Activated CD4-positive, alpha-beta memory T cell treated with anti-CD3 and anti-CD28 coated beads for 36 hours (primary cell): Measurements from ENCODE around the gene ZMIZ1. TPM values are rescaled to one million over a fixed set of nuclear protein-coding genes. Genes with fewer than 3 reads are reported as not detected.

Source experiments
- CTCF ChIA-PET: fragments of 350-600 bp; sonication (Branson Sonifier 250); formaldehyde crosslinking; loops from one replicate; lab custom pipeline; 2021; ENCODE audit warnings: antibody characterized with exemption, inconsistent platforms; lab: Charles Lee
- POLR2A ChIA-PET: fragments of 350-600 bp; sonication (Branson Sonifier 250); formaldehyde crosslinking; loops from one replicate; lab custom pipeline; 2021; ENCODE audit warnings: antibody characterized with exemption; lab: Charles Lee
- DNase-seq: peaks from one replicate; pipeline ENCODE4 v3.0.0-alpha.2; 2020
- H3K27ac Mint-ChIP-seq: one replicate; pipeline ENCODE4 v1.8.0; 2021; ENCODE audit warnings: mixed read lengths
- H3K27me3 Mint-ChIP-seq: one replicate; pipeline ENCODE4 v1.8.0; 2021; ENCODE audit warnings: mixed read lengths
- H3K36me3 Mint-ChIP-seq: one replicate; pipeline ENCODE4 v1.8.0; 2021; ENCODE audit warnings: mixed read lengths
- H3K4me1 Mint-ChIP-seq: one replicate; pipeline ENCODE4 v1.8.0; 2021; ENCODE audit warnings: low read depth, mixed read lengths
- H3K4me3 Mint-ChIP-seq: one replicate; pipeline ENCODE4 v1.8.0; 2021; ENCODE audit warnings: mild to moderate bottlenecking, mixed read lengths
- H3K9me3 Mint-ChIP-seq: one replicate; pipeline ENCODE4 v1.8.0; 2021; ENCODE audit warnings: mixed read lengths
- intact Hi-C: fragments of 100-400 bp; cut with micrococcal nuclease; formaldehyde crosslinking; loops from one replicate; pipeline ENCODE4 v1.15.1; 2023
- total RNA-seq, 2 experiments: library from RNA; stranded (reverse); gene quantifications; one replicate each; pipeline ENCODE4 v1.2.3, GENCODE V29; 2021

Gene ZMIZ1
- total RNA-seq, 2 experiments from 2014 or later: 28.5 to 29.2 TPM

DNA sequence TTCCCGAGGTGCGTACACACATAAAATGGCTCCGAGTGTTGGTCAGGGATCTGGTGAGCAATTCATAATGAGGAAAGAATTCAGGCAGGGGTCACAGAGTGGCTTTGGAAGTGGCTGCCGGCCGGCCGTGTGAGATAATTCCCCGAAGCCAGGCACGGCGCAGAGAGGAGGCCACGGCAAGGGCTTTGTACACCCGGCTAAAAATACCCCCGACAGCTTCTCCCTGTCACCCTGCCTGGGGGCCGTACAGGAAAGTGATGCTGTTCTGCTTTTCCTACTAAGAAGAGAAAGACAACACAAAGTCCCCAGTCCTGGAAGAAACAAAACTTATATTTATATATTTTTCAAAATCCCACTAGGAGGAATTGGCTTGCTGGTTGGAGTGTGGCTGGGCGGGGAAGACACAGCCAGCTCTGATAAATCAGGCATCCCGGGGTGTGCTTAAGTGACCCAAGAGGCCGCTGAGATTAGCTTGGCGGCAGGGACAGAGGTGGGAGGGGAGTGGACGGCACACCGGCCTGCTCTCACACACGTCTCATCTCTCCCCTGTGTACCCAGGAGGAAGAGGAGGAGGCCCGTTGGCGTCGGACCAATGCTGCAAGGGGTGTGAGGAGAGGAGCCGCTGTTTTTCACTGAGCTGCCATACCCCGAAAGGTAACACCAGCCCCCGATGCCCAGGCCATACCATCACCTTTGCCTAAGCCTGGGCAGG lies 70.5 kb downstream of the ZMIZ1 start:
- no peaks in the 10 kb centered on the region for H3K9me3 Mint-ChIP-seq
- no peak overlapping the region for H3K4me3 Mint-ChIP-seq
- intact Hi-C loops: no loop called here
- no peak for DNase-seq
- H3K27me3 Mint-ChIP-seq: no peaks in the 10 kb centered on the region
- H3K27ac Mint-ChIP-seq: no peak overlapping the region
- H3K4me1 Mint-ChIP-seq: peaks cover 34% of the 10 kb centered on the region
- CTCF ChIA-PET: no interaction called here
- H3K36me3 Mint-ChIP-seq: no peaks in the 10 kb centered on the region
- POLR2A ChIA-PET: no interaction called here

DNA sequence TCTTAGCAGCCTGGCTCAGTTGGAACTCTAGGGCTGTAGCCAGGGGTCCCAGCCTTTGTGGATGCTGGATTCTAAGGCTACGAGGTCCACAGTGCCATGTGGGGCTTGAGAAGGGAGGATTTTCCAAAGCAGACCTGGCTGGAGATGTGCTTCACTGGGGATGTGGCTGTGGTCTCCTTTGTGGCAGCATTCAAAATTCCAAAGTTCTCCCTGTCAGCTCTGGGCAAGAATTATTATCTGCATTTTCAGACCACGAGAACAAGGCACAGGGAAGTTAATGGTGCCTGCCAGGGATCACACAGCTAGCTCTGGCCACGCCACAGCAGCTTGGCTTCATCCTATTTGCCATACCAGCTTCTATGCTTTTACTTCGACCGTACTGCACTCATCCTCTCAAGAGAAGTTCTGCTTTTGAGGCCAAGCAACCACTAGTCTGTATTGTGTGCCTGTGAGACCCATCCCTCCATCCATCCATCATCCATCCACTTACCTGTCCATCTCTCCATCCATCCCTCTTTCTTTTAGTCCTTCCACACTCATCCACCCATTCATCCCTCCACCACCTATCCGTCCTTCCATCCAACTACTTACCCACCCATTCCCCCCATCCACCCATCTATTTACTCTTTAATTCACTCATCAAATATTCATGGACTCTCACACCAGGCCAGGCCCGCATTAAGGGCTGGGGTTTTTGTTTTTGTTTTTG lies 71.5 kb downstream of the ZMIZ1 start:
- Mint-ChIP-seq H3K27ac (no peak overlapping the region), H3K36me3 (no peaks in the 10 kb centered on the region), H3K27me3 (no peaks in the 10 kb centered on the region), H3K4me1 (peaks cover 43% of the 10 kb centered on the region), H3K9me3 (no peaks in the 10 kb centered on the region), H3K4me3 (no peak overlapping the region)
- DNase-seq: no peak
- ChIA-PET POLR2A (no interaction called here), CTCF (no interaction called here)
- intact Hi-C loops: no loop called here

DNA sequence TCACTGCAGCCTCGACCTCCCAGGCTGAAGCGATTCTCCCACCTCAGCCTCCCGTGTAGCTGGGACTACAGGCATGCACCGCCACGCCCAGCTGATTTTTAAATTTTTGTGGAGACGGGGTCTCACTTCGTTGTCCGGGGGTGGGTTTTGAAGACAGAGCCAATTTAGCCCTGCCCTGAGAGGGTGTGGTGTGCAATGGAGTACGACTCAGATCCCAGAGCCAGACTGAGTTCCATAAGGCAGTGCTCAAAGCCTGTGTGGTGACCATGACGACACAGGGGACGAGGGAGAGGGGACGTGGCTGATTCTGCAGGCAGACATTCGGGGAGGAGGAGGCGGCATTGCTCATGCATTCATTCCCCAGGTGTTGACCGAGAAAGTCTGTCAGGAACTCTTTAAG lies 72.1 kb downstream of the ZMIZ1 start:
- ChIA-PET CTCF (no interaction called here), POLR2A (no interaction called here)
- Mint-ChIP-seq H3K27ac (no peak overlapping the region), H3K9me3 (no peaks in the 10 kb centered on the region), H3K4me1 (peaks cover 44% of the 10 kb centered on the region), H3K27me3 (no peaks in the 10 kb centered on the region), H3K36me3 (no peaks in the 10 kb centered on the region), H3K4me3 (no peak overlapping the region)
- intact Hi-C loops: no loop called here
- DNase-seq: no peak

DNA sequence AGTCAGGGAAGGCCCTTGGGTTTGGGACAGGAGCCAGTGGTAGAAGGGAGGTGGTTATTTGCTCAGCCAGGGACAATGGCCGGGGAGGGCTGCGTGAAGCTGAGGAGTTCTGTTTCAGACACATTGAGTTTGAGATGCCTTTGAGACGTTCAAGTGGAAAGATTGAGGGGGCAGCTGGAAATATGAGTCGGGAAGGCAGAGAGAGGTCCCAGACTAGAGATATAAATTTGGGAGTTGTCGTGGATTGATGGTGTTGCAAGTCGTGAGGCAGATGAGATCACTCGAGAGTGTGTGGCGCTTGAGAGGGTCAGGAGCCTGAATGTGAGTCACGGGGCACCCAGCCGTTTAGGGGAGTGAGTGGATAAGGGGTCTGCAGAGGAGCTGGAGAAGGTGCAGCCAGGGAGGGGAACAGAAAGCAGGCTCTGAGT lies 73.3 kb downstream of the ZMIZ1 start:
- DNase-seq: no peak
- no peaks in the 10 kb centered on the region for H3K36me3 Mint-ChIP-seq
- H3K9me3 Mint-ChIP-seq: no peaks in the 10 kb centered on the region
- H3K4me3 Mint-ChIP-seq: no peak overlapping the region
- CTCF ChIA-PET: no interaction called here
- no peak overlapping the region for H3K27ac Mint-ChIP-seq
- POLR2A ChIA-PET: no interaction called here
- H3K27me3 Mint-ChIP-seq: no peaks in the 10 kb centered on the region
- intact Hi-C loops: no loop called here
- H3K4me1 Mint-ChIP-seq: peaks cover 39% of the 10 kb centered on the region

DNA sequence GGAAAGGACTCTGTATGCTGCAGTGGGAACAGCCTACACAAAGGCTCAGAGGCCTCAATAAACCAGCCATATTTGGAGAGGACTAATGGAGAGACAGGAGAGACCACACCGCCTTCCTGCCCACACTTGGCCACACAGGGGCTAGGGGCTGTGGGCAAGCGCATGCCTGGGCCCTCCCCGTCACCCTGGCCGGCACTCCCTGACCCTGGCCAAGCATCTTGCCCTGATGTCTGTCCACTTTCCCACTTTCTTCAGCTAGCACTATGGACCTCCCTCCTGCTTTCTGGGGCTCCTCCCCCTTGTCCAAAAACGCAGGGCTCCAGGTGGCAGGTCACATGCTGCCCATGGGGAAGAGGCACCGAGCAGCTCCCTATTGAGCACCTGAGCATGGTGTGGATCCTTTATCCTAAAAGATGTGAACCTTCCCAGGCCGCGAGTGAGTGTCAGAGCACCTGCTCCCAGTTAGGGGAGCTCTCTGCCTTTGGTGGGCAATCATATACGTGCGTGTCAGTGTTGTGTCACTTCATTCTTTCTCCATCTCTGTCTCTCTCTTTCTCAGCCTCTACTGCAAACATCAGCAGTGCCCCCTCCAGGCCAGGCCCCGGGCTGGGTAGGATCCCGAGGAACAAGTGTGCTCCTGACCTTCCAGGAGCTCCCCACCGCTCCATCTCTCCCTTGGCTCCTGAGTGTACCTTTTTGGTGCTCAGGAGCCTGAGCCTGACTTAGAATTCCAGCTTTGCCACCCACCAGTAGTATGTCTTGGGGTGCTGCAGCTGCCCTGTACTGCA lies 74.0 kb downstream of the ZMIZ1 start:
- H3K27ac Mint-ChIP-seq: no peak overlapping the region
- no peaks in the 10 kb centered on the region for H3K27me3 Mint-ChIP-seq
- intact Hi-C loops: no loop called here
- H3K36me3 Mint-ChIP-seq: no peaks in the 10 kb centered on the region
- H3K9me3 Mint-ChIP-seq: no peaks in the 10 kb centered on the region
- DNase-seq: no peak
- ChIA-PET CTCF (no interaction called here), POLR2A (interaction anchor here (1.1 kb wide), 1 partner anchor 9 kb away, joined by 3 read pairs; no protein-coding TSS in a partner anchor)
- H3K4me3 Mint-ChIP-seq: no peak overlapping the region
- H3K4me1 Mint-ChIP-seq: peaks cover 35% of the 10 kb centered on the region

GRCh38 chr10:79143879-79144278 lies 75.1 kb downstream of the ZMIZ1 start:
- POLR2A ChIA-PET: interaction anchor here (1.1 kb wide), 1 partner anchor 10 kb away, joined by 3 read pairs; no protein-coding TSS in a partner anchor
- DNase-seq: no peak
- intact Hi-C loops: no loop called here
- no peaks in the 10 kb centered on the region for H3K36me3 Mint-ChIP-seq
- H3K9me3 Mint-ChIP-seq: no peaks in the 10 kb centered on the region
- no peaks in the 10 kb centered on the region for H3K27me3 Mint-ChIP-seq
- H3K4me1 Mint-ChIP-seq: peaks cover 36% of the 10 kb centered on the region
- CTCF ChIA-PET: no interaction called here
- no peak overlapping the region for H3K27ac Mint-ChIP-seq
- no peak overlapping the region for H3K4me3 Mint-ChIP-seq

DNA sequence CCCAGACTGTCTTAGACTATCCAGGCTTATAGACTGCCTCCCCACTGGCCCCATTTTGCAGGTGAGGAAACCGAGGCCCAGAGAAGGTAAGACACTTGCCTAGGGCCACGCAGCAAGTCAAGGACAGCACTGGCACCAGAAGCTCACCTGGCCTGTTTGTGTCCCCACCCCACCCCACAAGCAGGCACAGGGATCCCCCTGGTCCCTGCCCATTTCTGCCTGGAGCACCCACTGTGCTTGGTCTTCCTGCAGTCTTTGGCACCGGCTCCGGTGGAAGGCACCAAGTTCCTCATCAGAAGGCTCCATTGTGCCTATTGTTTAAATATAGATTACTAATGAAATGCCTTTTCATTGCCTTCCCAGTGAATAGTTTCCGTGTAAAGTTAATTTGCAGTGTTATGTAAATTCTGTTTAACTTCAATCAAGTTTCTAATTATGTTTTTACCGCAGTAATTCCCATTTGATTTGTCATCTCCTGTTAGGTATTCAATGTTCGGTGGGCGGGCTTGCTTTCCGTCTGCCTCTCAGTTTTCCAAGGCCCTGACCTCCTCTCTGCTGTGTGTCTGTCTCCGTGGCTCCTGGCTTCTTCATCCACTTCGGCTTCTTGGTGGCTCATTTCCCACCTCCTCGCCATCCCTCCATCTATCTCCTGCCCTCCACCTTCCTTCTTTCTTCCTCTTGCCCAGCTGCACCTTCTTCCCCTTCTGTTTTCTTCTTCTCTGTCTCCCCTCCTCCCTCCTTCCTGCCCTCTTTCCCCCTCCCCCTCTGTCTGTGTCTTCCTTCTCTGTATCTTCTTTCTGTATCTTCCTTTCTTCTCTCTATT lies 75.8 kb downstream of the ZMIZ1 start:
- Mint-ChIP-seq H3K9me3 (no peaks in the 10 kb centered on the region), H3K36me3 (no peaks in the 10 kb centered on the region), H3K27ac (peak overlapping the region; percentile 31), H3K4me3 (no peak overlapping the region), H3K27me3 (no peaks in the 10 kb centered on the region), H3K4me1 (peaks cover 41% of the 10 kb centered on the region)
- DNase-seq: no peak
- POLR2A ChIA-PET: no interaction called here
- CTCF ChIA-PET: no interaction called here
- intact Hi-C loops: no loop called here

GRCh38 chr10:79145174-79145483 lies 76.4 kb downstream of the ZMIZ1 start:
- POLR2A ChIA-PET: no interaction called here
- Mint-ChIP-seq H3K27ac (no peak overlapping the region), H3K27me3 (no peaks in the 10 kb centered on the region), H3K36me3 (no peaks in the 10 kb centered on the region), H3K9me3 (no peaks in the 10 kb centered on the region), H3K4me3 (no peak overlapping the region), H3K4me1 (peaks cover 46% of the 10 kb centered on the region)
- CTCF ChIA-PET: no interaction called here
- intact Hi-C loops: no loop called here
- no peak for DNase-seq

- Mint-ChIP-seq H3K27ac (peak overlapping the region; percentile 30), H3K27me3 (no peaks in the 10 kb centered on the region), H3K4me1 (peaks cover 49% of the 10 kb centered on the region), H3K9me3 (no peaks in the 10 kb centered on the region), H3K4me3 (no peak overlapping the region), H3K36me3 (no peaks in the 10 kb centered on the region)
- ChIA-PET POLR2A (no interaction called here), CTCF (no interaction called here)
- DNase-seq: no peak
- intact Hi-C loops: no loop called here
Observed at GRCh38 chr10:79145517-79146470, 77.0 kb downstream of the ZMIZ1 start.

DNA sequence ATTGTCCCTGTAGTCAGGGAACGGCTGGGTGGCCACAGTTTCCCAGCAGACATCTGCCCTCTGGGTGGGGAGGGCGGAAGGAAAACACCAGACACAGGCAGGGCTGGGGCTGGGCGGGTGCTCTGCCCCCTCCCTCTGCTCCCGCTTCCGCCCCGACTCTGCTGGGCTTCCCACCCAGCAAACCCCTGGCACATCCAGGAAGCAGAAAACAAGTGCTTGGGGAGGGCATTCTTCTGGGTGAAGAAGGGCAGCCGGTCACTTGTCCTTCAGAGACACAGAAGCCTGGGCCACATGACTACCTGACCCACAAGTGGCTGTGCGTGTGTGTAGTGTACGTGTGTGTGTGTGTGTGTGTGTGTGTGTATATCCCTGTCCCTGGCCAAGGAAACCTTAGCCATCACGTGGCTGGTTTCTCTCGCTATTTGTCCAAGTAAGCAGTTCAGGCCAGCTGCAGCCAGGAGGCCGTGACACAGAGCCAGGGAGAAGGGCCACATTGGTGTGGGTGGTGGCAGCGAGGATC lies 77.9 kb downstream of the ZMIZ1 start:
- no peak overlapping the region for H3K4me3 Mint-ChIP-seq
- H3K27me3 Mint-ChIP-seq: no peaks in the 10 kb centered on the region
- POLR2A ChIA-PET: no interaction called here
- peak overlapping the region; percentile 30 for H3K27ac Mint-ChIP-seq
- peaks cover 49% of the 10 kb centered on the region for H3K4me1 Mint-ChIP-seq
- intact Hi-C loops: no loop called here
- H3K36me3 Mint-ChIP-seq: no peaks in the 10 kb centered on the region
- H3K9me3 Mint-ChIP-seq: no peaks in the 10 kb centered on the region
- peak; percentile 28 for DNase-seq
- CTCF ChIA-PET: no interaction called here

GRCh38 chr10:79147306-79147705 lies 78.5 kb downstream of the ZMIZ1 start:
- no peak overlapping the region for H3K4me3 Mint-ChIP-seq
- ChIA-PET POLR2A (no interaction called here), CTCF (no interaction called here)
- peaks cover 49% of the 10 kb centered on the region for H3K4me1 Mint-ChIP-seq
- H3K27me3 Mint-ChIP-seq: no peaks in the 10 kb centered on the region
- DNase-seq: no peak
- H3K27ac Mint-ChIP-seq: peak overlapping the region; percentile 30
- intact Hi-C loops: no loop called here
- no peaks in the 10 kb centered on the region for H3K36me3 Mint-ChIP-seq
- H3K9me3 Mint-ChIP-seq: no peaks in the 10 kb centered on the region
